Mesenchymal stem cell (in vitro differentiated cells and primary cell): Measurements from ENCODE around the gene SCN4B.

ENCODE experiments used
- DNase-seq: peaks from one replicate; pipeline ENCODE4 v3.0.0-alpha.2; 2013
- H2AFZ ChIP-seq: one replicate; pipeline ENCODE4 v1.6.1; 2013; ENCODE audit warnings: low read depth, mild to moderate bottlenecking, control low read depth, inconsistent platforms, low read length, moderate library complexity
- H2AK5ac ChIP-seq: 2 replicates; pipeline ENCODE4 v1.6.1; 2013; ENCODE audit warnings: low read length, moderate library complexity, mild to moderate bottlenecking, inconsistent platforms; ENCODE audit not compliant: severe bottlenecking
- H2BK120ac ChIP-seq: one replicate; pipeline ENCODE4 v1.6.1; 2013; ENCODE audit warnings: low read depth, mild to moderate bottlenecking, inconsistent platforms, low read length, moderate library complexity
- H2BK12ac ChIP-seq, 2 experiments: one replicate each; pipeline ENCODE4 v1.6.1; 2013; ENCODE audit warnings: inconsistent platforms in 2 of 2, low read length in 2 of 2, mild to moderate bottlenecking in 2 of 2, moderate library complexity in 2 of 2, control low read depth in 1 of 2
- H2BK15ac ChIP-seq: one replicate; pipeline ENCODE4 v1.6.1; 2013; ENCODE audit warnings: mild to moderate bottlenecking, low read depth, inconsistent platforms; ENCODE audit not compliant: poor library complexity, severe bottlenecking
- H2BK5ac ChIP-seq: 2 replicates; pipeline ENCODE4 v1.6.1; 2013; ENCODE audit warnings: low read depth, mild to moderate bottlenecking, low read length, control low read depth, inconsistent platforms; ENCODE audit not compliant: poor library complexity, severe bottlenecking
- H3K14ac ChIP-seq, 2 experiments: one replicate each; pipeline ENCODE4 v1.6.1; 2013; ENCODE audit warnings: inconsistent platforms in 2 of 2, low read length in 2 of 2, control low read depth in 1 of 2, mild to moderate bottlenecking in 1 of 2, moderate library complexity in 1 of 2
- H3K18ac ChIP-seq, 2 experiments: one replicate each; pipeline ENCODE4 v1.6.1; 2013; ENCODE audit warnings: inconsistent platforms in 2 of 2, low read length in 2 of 2, control low read depth in 1 of 2, low read depth in 1 of 2, mild to moderate bottlenecking in 1 of 2
- H3K23ac ChIP-seq, 2 experiments: one replicate each; pipeline ENCODE4 v1.6.1; 2013; ENCODE audit warnings: inconsistent platforms in 2 of 2, low read length in 2 of 2, mild to moderate bottlenecking in 2 of 2, moderate library complexity in 2 of 2, control low read depth in 1 of 2
- H3K27ac ChIP-seq: 2 replicates; pipeline ENCODE4 v1.5.1; 2013; ENCODE audit warnings: mild to moderate bottlenecking, moderate library complexity, low read length, control low read depth, inconsistent platforms; ENCODE audit not compliant: poor library complexity, severe bottlenecking
- H3K27me3 ChIP-seq, 2 experiments: 2 replicates each; pipeline versions ENCODE4 v1.6.1 to v1.7.0; 2013; ENCODE audit warnings: low read length in 2 of 2, mild to moderate bottlenecking in 2 of 2, moderate library complexity in 2 of 2, control low read depth in 1 of 2, inconsistent platforms in 1 of 2; ENCODE audit not compliant: control insufficient read depth in 1 of 2, insufficient read depth in 1 of 2
- H3K36me3 ChIP-seq, 2 experiments: 2 replicates each; pipeline versions ENCODE4 v1.6.1 to v1.7.0; 2013; ENCODE audit warnings: low read length in 2 of 2, control low read depth in 1 of 2, inconsistent platforms in 1 of 2, low read depth in 1 of 2, mild to moderate bottlenecking in 1 of 2; ENCODE audit not compliant: insufficient read depth in 2 of 2, control insufficient read depth in 1 of 2
- H3K4ac ChIP-seq, 2 experiments: one replicate each; pipeline ENCODE4 v1.6.1; 2013; ENCODE audit warnings: inconsistent platforms in 2 of 2, low read length in 2 of 2, mild to moderate bottlenecking in 2 of 2, moderate library complexity in 2 of 2, control low read depth in 1 of 2, low read depth in 1 of 2
- H3K4me1 ChIP-seq: 2 replicates; pipeline ENCODE4 v1.6.1; 2013; ENCODE audit warnings: low read depth, low read length, control low read depth; ENCODE audit not compliant: control insufficient read depth, insufficient read depth
- H3K4me2 ChIP-seq: 2 replicates; pipeline ENCODE4 v1.6.1; 2013; ENCODE audit warnings: low read length, mild to moderate bottlenecking, inconsistent platforms; ENCODE audit not compliant: poor library complexity, severe bottlenecking
- H3K4me3 ChIP-seq, 2 experiments: 2 replicates each; pipeline versions ENCODE4 v1.5.1 to v1.7.0; 2013; ENCODE audit warnings: low read length in 2 of 2, mild to moderate bottlenecking in 2 of 2, control low read depth in 1 of 2, low read depth in 1 of 2; ENCODE audit not compliant: insufficient read depth in 1 of 2
- H3K79me1 ChIP-seq: replicated peaks from 2 replicates; pipeline ENCODE4 v1.6.1; 2013; ENCODE audit warnings: mild to moderate bottlenecking, control low read depth, low read length, inconsistent platforms; ENCODE audit not compliant: poor library complexity, severe bottlenecking
- H3K9ac ChIP-seq: 2 replicates; pipeline ENCODE4 v1.7.0; 2013; ENCODE audit warnings: mild to moderate bottlenecking, low read length, moderate library complexity
- H3K9me3 ChIP-seq: 2 replicates; pipeline ENCODE4 v1.7.0; 2013; ENCODE audit warnings: mild to moderate bottlenecking, low read length; ENCODE audit not compliant: control insufficient read depth
- H4K8ac ChIP-seq: one replicate; pipeline ENCODE4 v1.6.1; 2013; ENCODE audit warnings: inconsistent platforms, mild to moderate bottlenecking, low read length, moderate library complexity
- H4K91ac ChIP-seq: one replicate; pipeline ENCODE4 v1.6.1; 2013; ENCODE audit warnings: mild to moderate bottlenecking, low read length, inconsistent platforms
- WGBS: methylation state at CpG from one replicate; pipeline ENCODE4 v1.1.7; 2013; ENCODE audit warnings: mixed read lengths; 5-methylcytosine and 5-hydroxymethylcytosine counted together

Gene SCN4B

DNA sequence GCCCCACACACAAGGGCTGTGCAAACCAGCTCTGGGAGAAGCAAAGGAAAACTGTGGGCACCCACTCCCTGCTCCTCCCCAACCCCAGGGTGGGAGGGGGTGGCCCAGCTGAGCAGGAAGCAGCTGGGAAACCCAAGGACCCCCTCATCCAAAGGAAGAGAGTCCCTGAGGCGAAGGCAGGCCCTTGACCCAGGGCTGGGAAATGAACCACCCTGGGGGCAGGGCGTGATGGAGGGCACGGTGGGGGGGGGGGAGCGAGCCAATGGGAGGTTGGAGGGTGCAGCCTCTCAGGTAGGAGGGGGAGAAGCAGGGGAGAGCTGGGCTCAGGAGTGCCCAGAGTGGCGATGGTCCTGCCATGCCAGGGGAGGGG lies 16.8 kb downstream of the SCN4B start:
- Histone ChIP-seq H3K79me1 (no peaks in the 10 kb centered on the region), H2AFZ (no peak overlapping the region), H2BK5ac (no peak overlapping the region), H3K4me2 (no peak overlapping the region), H3K4ac (no peak overlapping the region), H3K18ac (no peak overlapping the region), H3K23ac (no peak overlapping the region), H3K9me3 (no peaks in the 10 kb centered on the region), H2BK15ac (no peak overlapping the region), H3K9ac (no peak overlapping the region), H2BK12ac (no peak overlapping the region), H4K8ac (no peak overlapping the region), H3K27ac (no peak overlapping the region), H3K36me3 (no peaks in the 10 kb centered on the region), H2BK120ac (no peak overlapping the region), H4K91ac (no peak overlapping the region), H3K4me3 (no peak overlapping the region), H3K27me3 (peaks cover 78 to 80% of the 10 kb centered on the region in 2 experiments), H3K14ac (no peak overlapping the region), H2AK5ac (no peak overlapping the region), H3K4me1 (no peaks in the 10 kb centered on the region)
- WGBS: 77% methylated on average over 4 of the region's 5 CpGs
- DNase-seq: no peak

DNA sequence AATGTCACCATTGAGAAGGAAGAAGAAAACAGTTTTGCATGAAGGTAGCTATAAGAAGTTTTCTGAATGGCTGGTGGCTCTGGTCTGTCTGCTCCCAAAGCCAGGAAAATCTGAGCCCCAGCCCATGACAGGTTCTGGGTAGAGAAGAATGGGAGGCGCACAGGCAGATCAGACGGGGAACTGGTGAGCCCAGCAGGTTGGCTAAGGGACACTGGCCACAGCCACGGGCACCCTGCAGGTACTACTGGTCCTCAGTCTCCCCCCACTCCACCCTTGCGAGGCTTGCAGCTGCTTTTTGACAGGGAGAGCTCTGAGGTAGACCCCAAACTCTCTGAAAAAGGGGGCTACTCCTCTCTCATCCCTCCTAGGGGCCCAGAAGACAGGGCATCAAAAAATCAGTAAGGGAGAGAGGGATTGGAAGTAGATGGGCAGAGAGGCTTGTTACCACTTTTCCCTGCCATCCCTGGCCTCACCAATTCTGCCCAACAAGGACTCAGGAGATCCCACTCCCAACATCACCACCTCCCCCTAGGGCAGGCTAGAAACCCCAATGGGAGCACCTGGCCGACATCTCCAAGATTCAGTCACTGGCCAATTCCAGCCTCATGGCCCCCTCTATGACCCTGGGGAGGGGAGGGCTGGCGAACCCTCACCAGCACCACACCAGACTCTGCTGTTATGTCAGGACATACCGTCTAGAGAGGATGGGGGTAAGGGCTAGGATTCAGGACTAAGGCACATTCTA lies 17.4 kb downstream of the SCN4B start:
- Histone ChIP-seq H3K23ac (no peak overlapping the region), H3K9me3 (no peaks in the 10 kb centered on the region), H3K27ac (no peak overlapping the region), H3K9ac (no peak overlapping the region), H2BK12ac (no peak overlapping the region), H2BK15ac (no peak overlapping the region), H3K4me3 (no peak overlapping the region), H4K8ac (no peak overlapping the region), H3K27me3 (peaks cover 74 to 76% of the 10 kb centered on the region in 2 experiments), H3K4me1 (no peaks in the 10 kb centered on the region), H3K14ac (no peak overlapping the region), H4K91ac (no peak overlapping the region), H2AK5ac (no peak overlapping the region), H2AFZ (no peak overlapping the region), H2BK120ac (no peak overlapping the region), H3K4me2 (no peak overlapping the region), H3K18ac (no peak overlapping the region), H3K4ac (no peak overlapping the region), H3K36me3 (no peaks in the 10 kb centered on the region), H2BK5ac (no peak overlapping the region), H3K79me1 (no peaks in the 10 kb centered on the region)
- DNase-seq: no peak
- WGBS: 87% methylated on average over 3 of the region's 7 CpGs

DNA sequence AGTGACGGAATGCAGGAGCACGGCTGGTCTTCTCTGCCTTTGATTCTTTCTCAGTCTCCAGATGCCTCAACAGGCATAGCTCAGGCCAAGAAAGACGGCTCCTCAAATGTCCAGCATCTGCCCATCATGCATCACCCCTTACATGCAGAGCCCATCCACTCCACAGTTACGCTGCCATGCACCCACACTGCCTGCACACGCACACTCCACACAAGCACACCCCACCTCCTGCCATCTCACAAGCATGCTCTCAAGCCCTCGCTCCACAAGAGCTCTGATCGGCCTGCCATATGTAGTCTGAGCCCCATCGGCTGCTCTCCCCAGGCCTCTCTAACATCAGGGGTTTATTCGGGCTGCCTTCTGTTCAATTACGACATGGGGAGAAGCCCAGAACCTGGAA lies 18.8 kb downstream of the SCN4B start:
- Histone ChIP-seq H3K27me3 (peaks cover 65 to 74% of the 10 kb centered on the region in 2 experiments), H3K9ac (no peak overlapping the region), H3K23ac (no peak overlapping the region), H3K4ac (no peak overlapping the region), H3K4me1 (no peaks in the 10 kb centered on the region), H3K79me1 (no peaks in the 10 kb centered on the region), H3K36me3 (no peaks in the 10 kb centered on the region), H2AFZ (no peak overlapping the region), H2BK5ac (no peak overlapping the region), H4K91ac (no peak overlapping the region), H2BK12ac (no peak overlapping the region), H3K14ac (no peak overlapping the region), H2BK15ac (no peak overlapping the region), H3K9me3 (no peaks in the 10 kb centered on the region), H4K8ac (no peak overlapping the region), H3K18ac (no peak overlapping the region), H3K4me3 (no peak overlapping the region), H3K27ac (no peak overlapping the region), H2BK120ac (no peak overlapping the region), H2AK5ac (no peak overlapping the region), H3K4me2 (no peak overlapping the region)
- DNase-seq: no peak
- WGBS: 83% methylated on average over 10 of the region's 10 CpGs

DNA sequence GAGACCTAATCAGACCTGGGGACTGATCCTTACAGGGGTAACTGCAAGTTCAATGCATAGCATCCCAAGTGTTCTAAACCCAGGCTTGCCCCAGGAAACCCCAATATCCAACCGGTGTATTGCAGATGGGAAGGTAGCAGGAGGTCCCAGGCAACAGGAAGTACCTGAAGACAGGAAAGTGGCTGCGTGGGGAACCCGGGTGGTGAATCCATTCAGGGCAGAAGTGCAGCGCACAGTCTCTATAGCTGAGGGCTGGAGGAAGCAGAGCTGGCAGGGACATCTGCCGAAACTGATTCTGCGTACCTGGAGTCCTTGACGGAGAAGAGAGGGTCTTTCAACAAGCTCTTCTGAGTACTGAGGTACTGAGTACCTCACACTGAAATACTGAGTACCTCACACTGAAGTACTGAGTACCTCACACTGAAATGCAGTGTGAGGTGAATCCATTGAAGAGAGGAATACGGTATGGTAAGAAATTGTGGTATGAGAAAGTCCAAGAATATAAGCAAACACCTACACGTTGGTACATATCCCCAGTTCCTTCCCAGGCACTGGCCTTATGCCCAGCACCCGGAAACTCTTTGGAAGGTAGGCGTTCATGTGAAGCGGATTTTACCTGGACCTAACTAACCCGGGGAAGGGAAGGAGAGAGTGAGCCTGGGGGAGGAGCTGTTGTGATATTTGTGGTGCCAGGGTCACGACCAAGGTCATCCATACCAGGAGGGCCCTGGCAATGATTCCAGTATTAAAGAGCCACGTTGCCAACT lies 20.1 kb downstream of the SCN4B start:
- Histone ChIP-seq H4K91ac (no peak overlapping the region), H2BK5ac (no peak overlapping the region), H2BK120ac (no peak overlapping the region), H3K4me3 (no peak overlapping the region), H3K9me3 (no peaks in the 10 kb centered on the region), H3K4me1 (no peaks in the 10 kb centered on the region), H4K8ac (no peak overlapping the region), H3K79me1 (no peaks in the 10 kb centered on the region), H3K36me3 (no peaks in the 10 kb centered on the region), H2AFZ (no peak overlapping the region), H3K9ac (no peak overlapping the region), H3K4me2 (no peak overlapping the region), H3K18ac (no peak overlapping the region), H3K27me3 (peaks cover 59 to 71% of the 10 kb centered on the region in 2 experiments), H3K23ac (peak overlapping the region in 1 of 2 experiments; percentile 9), H2BK15ac (no peak overlapping the region), H3K27ac (no peak overlapping the region), H2BK12ac (no peak overlapping the region), H3K14ac (no peak overlapping the region), H3K4ac (no peak overlapping the region), H2AK5ac (no peak overlapping the region)
- DNase-seq: no peak
- WGBS: 85% methylated on average over 13 of the region's 15 CpGs
